Dedifferentiated amniotic fluid mesenchymal stem cell (primary cell): ENCODE results near the gene SLC26A4.

Experiments used
- DNase-seq: peaks from one replicate; pipeline ENCODE4 v3.0.0-alpha.2; 2016; ENCODE audit errors: extremely low spot score

The SLC26A4 gene

DNA sequence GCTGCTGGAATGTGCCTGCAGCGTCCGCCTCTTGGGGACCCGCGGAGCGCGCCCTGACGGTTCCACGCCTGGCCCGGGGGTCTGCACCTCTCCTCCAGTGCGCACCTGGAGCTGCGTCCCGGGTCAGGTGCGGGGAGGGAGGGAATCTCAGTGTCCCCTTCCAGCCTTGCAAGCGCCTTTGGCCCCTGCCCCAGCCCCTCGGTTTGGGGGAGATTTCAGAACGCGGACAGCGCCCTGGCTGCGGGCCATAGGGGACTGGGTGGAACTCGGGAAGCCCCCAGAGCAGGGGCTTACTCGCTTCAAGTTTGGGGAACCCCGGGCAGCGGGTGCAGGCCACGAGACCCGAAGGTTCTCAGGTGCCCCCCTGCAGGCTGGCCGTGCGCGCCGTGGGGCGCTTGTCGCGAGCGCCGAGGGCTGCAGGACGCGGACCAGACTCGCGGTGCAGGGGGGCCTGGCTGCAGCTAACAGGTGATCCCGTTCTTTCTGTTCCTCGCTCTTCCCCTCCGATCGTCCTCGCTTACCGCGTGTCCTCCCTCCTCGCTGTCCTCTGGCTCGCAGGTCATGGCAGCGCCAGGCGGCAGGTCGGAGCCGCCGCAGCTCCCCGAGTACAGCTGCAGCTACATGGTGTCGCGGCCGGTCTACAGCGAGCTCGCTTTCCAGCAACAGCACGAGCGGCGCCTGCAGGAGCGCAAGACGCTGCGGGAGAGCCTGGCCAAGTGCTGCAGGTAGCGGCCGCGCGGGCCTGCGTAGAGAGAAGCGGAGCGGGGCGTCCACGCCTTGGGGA, 645 bp downstream of the SLC26A4 start:
- DNase-seq: no peak

DNA sequence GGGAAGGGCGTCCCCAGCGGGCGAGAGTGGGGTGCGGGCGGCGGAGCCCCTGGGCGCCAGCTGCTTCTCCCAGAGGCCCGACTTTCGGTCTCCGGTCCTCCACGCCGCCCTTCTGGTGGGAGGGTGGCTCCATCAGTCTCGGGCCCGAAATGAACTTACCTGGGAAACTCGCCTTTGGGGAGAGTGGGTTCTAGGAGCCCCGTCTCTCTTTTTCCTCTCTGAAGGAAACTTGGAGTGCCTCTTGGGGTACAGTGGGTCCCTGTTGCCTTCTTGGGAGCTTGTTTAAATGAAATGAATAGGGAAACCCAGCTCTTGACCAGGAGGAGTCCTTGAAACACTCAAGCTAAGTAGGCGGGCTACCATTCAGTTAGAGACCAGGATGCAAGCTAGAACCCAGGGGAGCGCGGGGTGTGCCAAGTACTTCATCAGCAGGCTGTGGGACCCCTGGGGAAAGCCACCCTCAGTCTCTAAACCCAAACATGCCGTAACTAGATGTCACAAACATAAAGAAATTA, 1.3 kb downstream of the SLC26A4 start:
- DNase-seq: no peak

DNA sequence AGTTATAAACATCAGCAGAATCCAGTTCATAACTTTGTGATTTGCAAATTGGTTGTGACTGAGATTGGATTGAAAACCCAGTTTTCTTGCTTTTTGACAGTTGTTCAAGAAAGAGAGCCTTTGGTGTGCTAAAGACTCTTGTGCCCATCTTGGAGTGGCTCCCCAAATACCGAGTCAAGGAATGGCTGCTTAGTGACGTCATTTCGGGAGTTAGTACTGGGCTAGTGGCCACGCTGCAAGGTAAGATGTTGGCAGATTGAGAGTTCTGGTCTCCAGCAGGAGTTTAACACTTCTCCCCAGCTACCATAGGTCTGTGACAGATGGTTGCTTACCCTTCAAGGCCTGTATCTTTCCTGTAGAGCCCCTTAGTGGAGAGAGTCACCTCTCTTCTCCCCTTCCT, 2.6 kb downstream of the SLC26A4 start:
- no peak for DNase-seq

DNA sequence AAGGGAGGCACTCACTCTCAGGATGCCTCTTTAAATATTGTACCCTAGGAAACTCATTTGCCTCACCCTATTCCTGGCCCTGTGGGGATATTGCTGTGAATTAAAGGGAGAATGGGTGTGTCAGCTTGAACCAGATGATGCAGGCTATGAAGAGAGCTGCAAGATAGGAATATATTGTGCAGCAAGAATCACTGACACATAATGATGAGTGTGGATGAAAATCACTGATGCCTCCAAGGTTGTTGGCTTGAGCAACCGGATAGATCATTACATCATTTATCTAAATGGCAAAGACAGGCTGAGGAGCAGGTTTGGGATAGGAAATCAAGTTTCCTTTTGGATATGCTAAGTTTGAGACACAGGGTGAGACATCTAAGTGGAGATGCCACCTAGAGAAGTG, 6.2 kb downstream of the SLC26A4 start:
- DNase-seq: no peak

DNA sequence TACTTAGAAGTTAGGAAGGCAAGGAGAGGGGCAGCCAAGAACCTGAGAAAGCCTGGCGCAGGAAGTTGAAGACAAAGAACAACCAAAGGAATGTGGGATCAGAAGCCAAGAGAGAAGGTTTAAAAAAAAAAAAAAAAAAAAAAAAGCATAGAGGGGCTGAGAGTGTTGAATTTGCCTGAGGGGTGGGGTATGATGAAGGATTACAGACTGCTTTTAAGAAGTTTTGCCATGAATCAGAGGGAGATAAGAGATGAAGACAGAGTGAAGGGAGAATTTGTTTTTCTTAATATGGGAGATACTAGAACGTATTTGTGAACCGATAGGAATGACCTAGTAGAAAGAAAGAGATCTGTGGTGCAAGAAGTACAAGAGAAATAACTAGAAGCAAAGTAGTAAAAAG, 6.7 kb downstream of the SLC26A4 start:
- DNase-seq: no peak

DNA sequence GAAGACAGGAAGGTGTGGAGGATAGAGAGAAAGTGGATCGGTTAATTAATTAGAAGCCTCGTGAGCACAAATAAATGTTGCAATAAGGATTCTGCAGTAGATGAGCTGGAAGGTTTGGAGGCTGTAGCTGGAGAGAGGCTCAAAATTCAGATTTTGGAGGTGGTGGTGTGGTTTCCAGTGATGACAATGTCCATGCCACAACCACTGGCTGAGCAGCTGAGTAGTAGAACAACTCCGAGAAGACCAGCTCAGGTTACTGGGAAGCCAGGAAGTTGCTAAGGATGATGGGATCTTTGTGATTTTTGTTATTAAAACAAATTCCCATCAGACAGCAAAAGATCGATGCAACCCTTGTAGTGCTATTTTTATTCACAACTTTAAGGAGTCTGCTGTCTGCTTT, 7.7 kb downstream of the SLC26A4 start:
- DNase-seq: no peak

DNA sequence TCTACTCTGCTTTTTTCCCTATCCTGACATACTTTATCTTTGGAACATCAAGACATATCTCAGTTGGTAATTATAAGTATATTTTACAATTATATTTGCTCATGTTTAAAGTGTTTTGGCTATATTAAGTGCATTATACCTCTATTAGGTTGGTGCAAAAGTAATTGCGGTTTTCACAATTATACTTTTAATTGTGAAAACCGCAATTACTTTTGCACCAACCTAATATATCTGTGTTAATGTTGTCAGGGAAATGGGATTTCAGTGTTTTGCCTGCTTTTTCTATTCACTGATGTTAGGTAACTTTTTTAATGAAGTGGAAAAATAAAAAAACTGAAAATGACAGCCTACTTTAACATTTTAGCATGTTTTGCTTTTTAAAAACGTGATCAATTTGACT, 11.6 kb downstream of the SLC26A4 start:
- no peak for DNase-seq

DNA sequence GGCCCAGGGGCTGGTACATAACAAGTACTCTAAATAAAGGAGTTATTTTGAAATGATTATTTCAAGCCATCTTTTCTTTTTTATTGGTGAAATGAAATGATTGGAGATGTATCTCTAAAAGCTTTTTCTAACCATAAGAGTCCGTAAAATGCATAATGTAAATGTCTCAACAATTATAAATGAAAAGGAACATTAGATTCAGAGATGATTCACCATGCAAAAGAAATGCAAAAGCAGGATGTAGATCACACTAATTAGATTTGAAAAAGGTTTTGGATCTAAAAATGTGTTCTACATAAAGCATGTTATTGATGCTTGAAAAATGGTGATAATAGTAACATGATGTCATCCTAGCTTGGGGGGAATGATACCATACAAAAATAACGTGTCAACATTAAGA, 15.6 kb downstream of the SLC26A4 start:
- DNase-seq: no peak

DNA sequence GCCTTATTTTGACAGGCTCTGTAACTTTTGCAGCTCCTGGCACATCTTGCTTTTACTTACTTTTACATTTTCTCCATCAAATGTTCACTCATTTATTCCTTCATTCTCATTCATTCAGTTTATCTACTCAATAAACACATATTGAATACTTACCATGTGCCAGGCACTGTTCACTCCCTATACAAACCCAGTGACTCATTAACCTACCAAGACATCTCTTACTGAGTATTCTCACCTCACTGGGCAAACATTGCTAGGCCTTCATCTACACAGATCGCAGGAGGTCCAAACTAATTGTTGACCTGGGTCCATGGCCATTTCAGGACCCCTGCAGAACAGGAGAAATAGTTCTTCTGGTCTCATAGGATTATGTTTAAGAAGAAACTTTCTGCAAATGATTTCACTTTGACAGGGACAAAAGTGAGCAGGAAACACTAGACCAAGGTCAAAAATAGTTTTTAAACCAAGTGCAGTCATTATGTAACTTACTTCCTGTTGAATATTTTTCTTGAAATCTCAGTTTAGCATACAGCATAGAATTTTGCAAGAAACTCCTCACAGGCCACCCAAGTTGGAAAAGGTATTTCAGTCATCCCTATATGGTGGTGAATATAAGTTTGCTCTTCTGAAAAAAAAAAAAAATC, 17.6 kb downstream of the SLC26A4 start:
- DNase-seq: no peak

DNA sequence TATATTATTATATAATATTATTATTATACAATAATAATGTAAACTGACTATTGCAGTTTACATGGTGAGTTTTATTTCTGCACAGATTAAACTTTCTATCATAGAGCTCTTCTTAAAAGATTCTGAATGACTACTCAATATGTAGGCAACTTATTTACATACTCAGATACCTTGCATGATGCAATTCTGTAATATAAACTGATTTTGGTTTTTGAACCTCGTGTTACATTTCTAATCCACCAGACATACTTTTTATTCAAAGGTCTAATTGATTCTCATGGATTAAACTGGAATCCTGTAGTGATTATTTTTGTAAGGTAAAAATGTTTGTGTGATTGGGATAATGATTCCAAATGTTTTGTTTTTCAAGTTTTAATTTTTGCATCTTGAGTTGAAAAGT, 19.9 kb downstream of the SLC26A4 start:
- DNase-seq: no peak

DNA sequence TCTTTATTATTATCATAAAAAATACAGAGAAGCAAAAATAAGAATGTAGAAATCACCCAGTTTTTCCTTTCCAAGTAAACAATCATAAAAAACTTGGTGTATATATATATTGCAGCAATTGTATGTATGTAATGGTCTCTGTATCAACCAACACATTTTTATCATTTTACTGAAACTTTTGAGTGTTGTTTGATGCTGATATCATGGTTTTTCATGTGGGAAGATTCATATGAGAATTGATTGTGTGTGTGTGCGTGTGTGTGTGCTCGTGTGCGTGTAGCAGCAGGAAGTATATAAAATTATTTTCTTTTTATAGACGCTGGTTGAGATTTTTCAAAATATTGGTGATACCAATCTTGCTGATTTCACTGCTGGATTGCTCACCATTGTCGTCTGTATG, 22.3 kb downstream of the SLC26A4 start:
- DNase-seq: no peak

DNA sequence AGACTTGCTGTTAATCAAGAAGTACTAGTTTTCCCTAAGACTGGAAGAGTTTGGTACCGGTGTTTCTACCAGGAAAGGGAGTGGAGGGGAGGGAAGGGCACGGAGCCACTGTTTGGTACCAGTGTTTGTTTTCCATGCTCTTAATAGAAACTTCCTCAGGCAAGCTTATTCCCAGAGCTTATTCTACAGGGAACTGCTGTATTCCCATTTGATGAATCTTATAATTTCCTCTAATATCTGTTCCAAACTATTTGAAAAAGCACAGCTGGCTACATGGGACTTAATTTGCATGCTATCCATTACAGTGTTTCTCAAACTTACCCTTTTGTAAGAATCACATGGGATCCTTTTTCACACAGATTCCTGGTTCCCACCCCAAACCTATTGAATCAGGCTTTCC, 23.7 kb downstream of the SLC26A4 start:
- DNase-seq: no peak

DNA sequence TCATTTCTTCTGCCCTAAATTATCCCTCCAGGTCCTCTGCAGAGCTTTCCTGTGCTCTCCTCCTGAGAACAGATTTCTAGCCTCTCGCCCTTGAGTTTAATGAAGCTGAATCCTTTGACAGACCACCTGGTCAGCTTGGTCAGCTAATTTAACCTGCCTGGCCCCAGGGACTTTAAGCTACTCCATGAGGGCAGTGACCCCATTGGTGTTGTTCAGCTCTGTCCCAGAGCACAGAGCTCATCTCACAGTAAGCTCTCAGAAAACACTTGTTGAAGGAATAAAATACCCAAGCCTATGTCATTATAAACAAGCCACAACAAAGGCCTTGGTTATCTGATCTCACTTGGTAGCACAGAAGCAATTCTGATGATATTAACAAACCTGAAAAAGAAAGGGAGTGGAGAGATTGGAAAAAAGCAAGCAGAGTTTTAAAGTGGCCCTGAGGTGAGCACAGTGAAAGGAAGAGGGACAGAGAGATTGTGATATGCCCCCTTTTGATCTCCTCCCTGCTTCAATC, 24.4 kb downstream of the SLC26A4 start:
- DNase-seq: no peak

DNA sequence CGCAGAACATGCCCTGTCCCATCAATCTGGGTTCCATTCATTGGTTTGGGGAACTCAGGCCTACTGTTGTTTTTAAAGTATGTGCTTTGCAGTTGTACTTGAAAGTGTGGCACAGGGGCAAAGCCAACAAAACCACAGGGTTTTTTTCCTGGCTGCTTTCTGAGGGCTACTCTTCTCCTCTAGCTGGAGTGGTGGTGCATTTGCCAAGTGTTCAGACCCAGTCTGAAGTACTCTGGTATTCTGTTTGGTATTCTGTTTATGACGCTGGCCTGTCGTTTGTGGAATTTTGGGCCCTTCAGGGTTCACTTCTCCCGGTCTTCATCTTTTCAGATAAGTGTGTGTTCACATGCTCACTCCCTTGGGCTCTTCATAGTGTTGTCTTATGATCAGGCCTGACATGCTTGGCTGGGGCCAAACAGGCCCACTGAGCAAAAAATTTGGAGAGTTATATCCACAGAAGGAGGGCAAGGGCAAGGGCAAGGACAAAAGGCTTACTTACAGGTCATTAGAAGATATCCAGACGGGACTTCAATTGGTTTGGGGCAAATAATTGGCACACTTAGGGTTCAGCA, 26.3 kb downstream of the SLC26A4 start:
- DNase-seq: no peak

DNA sequence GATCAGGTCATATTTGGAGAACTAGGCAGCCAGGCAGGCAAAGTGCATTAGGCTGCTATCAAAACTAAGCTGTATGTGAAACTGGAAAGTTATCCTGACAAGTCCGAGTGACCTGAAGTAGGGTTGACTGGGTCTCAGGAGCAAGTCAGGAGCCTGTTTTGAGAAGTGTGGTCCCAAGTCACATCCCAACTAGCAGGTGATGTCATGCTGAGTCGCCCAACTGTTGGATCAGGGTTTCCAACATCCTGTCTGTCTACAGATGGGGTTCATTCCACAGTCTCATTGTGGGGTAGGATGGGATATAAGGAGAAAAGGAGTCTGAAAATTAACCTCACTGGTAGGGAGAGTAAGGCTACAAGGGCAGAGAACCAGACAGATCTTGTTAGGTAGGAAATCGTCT, 27.0 kb downstream of the SLC26A4 start:
- DNase-seq: no peak

DNA sequence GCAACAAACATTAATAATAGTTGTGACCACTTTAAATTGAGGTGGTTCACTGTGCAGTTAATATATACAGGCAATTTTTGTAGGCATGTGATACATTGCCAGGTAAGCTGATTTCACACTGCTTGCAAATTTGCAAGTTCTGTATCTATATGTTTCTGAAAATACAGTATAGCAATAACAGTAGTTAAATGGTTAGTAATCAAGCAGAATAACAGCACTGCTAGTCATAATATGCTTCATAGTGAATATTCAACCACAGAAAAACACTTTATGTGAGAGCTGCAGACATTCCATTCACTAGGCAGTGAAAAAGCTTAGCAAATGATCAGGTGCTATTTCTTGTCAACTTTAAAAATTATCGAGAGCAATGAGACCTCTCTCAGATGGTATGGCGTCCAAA, 28.9 kb downstream of the SLC26A4 start:
- DNase-seq: no peak

DNA sequence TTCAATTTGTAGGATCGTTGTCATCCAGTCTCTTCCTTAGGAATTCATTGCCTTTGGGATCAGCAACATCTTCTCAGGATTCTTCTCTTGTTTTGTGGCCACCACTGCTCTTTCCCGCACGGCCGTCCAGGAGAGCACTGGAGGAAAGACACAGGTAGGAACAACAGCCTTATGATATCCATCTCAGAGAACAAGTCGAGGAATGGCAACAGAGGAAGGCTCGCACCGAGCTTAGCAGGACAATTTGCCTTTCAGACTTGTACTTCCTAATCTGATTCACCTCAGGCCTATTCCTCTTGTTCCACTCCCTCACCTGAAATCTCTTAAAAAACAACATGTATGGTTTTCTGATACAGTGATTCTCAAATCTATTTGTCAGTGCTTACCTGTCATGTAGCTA, 29.5 kb downstream of the SLC26A4 start:
- DNase-seq: no peak

DNA sequence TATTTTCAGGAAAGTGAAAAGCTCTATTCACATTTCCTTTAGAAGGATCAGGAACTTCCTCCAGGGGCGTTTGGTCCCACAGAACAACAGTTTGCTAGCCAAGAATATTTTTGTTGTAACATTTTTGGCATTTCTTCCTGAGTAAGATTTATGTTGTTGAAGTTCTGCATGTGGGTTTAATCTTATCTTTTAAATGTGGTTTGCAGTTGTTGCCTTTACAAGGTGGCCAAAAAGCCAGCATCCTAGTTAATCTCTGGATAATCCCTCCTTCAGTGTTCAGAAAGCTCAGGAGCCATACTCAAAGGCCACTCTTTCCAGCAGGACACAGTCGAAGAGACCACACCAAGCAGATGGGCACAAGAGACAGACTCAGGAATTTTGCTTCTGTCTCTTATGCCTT, 30.0 kb downstream of the SLC26A4 start:
- no peak for DNase-seq

DNA sequence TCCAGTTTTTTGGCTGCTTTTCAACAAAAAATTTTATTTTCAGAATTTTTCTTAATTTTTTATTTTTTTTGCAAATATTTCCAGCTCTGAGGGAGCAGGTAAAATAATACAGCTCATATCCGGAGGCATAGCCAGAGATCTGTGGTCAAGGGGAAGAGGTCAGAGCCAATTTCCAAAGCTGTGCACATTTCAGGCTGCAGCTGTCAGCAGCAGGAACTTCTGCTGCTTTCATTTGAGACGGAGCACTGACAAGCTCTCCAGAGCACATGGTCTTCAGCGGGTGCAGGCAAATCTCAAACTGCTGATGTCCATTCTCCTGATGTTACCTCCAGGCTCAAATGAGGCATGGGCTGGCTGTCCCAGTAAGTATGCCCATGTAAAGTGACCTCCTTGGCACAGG, 31.1 kb downstream of the SLC26A4 start:
- no peak for DNase-seq

DNA sequence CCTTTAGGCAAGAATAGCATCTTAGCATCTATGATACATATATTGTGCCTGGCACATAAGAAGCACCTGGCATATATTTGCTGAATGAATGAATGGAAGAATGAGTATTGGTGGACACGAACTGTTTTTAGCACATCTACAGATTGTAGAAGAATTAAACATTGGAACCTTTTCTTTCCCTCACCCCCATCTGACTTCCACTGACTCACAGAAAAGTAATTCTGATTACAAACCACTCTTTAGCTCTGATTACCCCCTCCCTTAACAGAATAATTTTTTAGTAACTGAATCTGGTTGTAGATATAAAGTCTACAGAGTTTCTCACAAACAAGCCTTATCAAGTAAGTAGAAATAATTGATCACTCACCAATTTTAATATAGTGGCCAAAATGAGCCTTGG, 31.9 kb downstream of the SLC26A4 start:
- no peak for DNase-seq

DNA sequence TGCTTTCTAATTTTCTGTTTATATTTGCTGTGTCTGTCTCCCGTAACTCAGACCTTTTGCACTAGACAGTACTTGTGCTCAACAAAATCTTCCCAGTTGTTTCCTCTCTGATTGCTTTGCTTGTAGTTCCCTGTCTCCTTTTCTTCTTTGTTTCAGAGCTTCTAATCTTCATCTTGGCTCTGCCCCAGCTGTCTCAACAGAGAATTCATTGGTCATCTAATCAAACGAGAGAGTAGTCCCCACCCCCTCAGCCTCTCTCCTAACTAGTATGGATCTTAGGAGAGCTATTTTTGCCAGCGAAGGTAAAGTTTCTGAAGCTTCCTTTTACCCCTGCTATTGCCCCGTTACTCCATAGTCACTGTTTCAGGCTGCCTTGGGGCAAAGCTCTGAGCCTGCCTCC, 32.8 kb downstream of the SLC26A4 start:
- no peak for DNase-seq

DNA sequence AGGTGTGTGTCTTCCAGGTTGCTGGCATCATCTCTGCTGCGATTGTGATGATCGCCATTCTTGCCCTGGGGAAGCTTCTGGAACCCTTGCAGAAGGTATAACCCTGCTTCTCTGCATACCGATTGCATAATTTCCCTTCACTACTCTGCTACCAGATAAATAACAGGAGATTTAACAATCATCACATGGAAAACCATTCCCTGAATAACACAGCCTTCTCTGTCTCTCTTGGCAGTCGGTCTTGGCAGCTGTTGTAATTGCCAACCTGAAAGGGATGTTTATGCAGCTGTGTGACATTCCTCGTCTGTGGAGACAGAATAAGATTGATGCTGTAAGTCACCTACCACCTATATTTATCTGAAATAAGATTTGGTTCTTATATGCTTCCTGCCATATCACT, 33.8 kb downstream of the SLC26A4 start:
- no peak for DNase-seq

DNA sequence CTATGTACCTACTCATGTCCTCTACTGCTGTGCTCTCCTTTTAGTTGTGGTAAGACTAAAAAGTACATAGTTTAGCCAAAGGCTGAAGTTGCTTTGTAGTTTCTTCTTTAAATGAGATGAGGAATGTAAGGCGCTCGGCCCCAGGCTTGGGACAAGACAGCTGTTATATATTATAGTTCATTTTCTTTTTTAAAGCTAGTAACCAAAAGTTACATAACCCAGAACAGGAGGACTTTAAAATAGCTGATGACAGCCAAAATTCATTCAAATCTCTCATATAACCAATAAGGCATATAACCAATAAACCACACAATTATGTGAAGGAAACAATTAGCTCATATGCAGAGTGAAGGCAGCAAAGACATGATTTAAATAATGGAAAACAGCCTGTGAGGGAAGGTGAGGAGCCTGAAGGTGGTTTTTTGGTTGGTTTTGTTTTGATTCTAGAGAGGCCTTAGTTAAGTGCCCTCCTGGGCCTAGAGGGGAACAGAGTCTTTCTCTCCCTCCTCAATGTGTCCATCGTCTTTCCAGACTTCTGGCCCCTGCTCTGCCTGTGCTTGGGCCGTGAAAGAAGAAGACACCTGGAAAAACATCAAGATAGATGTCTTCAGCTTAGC, 35.8 kb downstream of the SLC26A4 start:
- DNase-seq: no peak
